ENCODE results near the gene ZNF280A. TPM values are rescaled to one million over a fixed set of nuclear protein-coding genes. Genes with fewer than 3 reads are reported as not detected.
"Not testable (repeated sequence)": the region's sequence is repeated elsewhere in the genome, so short reads cannot be mapped to it uniquely, and the experiment has no call there.

ZNF280A gene
- total RNA-seq, 2 donors from 2014 or later, result not detected

DNA sequence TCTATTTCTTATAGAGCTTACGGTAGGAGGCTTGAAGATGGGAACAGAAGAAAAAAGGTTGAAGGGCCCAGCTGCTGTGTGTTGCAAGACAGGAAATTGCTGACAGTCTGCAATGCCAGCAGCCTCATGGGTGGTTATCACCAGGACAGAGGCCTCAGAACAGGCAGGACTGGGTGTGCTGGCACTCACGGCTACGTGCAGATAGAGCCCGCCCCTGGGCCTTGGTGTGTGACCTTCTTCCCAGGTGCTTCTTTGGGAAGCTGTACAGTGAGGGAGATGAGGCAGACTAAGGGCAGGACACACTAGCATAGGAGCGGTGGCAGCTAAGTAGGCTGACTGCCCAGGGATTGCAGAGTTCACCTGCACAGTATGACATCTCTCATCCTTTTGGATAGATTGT is 26.4 kb upstream of the ZNF280A start:
- intact Hi-C loops (cut with DNase I), result no loop called here
- ATAC-seq (no peak), DNase-seq (no peak)

DNA sequence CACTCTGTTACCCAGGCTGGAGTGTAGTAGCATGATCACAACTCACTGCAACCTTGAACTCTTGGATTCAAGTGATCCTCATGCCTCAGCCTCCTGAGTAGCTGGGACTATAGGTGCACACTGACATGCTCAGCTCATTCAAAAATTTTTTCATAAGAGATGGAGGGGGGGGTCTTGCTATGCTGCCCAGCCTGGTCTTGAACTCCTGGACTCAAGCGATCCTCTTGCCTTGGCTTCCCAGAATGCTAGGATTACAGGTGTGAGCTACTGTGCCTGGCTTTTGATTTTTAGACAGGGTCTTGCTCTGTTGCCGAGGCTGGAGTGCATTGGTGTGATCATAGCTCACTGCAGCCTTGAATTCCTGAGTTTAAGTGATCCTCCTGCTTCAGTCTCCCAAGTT is 25.0 kb upstream of the ZNF280A start:
- ATAC-seq, result no peak
- intact Hi-C loops (cut with DNase I), result no loop called here
- no peak for DNase-seq

DNA sequence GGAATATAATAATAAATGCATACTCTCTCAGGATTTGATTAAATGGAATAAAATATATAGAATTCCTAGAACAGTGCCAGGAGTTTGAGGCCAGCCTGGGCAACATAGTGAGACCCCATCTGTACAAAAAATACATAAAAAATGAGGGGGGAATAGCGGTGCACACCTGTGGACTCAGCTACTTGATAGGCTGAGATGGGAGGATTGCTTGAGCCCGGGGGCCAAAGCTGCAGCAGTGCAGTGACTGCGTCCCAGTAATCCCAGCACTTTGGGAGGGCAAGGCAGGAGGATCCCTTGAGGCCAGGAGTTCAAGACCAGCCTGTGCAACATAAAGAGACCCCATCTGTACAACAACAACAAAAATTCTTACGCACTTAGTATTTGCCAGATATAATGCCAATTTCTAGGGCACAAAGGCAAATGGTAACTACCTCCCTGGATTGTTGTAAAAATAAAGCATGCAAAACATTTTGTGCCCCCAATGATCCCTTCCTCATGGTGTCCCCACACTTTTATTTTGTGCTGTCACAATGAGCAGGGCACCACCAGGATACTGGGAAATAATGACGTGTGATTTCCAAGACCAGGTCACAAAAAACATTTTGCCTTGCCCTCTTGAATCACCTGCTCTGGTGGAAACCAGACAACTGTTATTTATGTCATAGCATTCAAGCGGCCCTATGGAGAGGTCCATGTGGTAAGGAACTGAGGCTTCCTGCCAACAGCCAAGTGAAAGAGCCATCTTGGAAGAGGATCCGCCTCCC is 18.3 kb upstream of the ZNF280A start:
- intact Hi-C loops (cut with DNase I), result no loop called here
- no peak for ATAC-seq
- no peak for DNase-seq

DNA sequence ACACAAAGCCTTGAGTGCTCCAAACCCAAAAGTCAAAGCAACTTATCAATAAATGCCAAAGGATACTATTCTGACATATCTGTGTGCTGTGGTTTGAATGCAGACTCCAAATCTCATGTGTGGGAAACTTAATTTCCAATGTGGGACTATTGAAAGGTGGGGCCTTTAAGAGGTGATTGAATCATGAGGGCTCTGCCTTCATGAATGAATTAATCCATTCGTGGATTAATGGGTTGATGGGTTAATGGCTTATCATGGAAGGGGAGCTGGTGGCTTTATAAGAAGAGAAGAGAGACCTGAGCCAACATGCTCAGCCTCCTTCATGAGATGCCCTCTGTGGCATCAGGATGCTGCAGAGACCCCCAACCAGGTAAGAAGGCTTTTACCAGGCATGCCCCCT is 16.8 kb upstream of the ZNF280A start:
- intact Hi-C loops (cut with DNase I), result no loop called here
- ATAC-seq (no peak), DNase-seq (no peak)

DNA sequence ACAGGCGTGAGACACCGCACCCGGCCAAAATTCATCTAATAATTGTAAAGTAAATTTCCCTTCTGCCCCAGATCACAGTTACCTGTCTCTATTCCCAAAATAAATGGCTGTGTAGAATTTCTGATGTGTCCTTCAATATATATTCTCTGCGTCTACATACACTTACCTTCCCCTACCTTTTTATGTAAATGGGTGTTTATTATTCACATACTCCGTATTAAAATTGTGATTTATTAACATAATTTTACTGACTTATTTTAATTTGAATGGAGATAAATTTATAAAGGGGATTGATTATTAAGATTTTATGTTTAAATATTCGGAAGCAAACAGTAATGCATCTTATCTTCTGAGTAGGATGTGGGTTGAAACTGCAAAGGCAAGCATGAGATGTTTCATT is 16.4 kb upstream of the ZNF280A start:
- intact Hi-C loops (cut with DNase I), result no loop called here
- no peak for ATAC-seq
- no peak for DNase-seq

DNA sequence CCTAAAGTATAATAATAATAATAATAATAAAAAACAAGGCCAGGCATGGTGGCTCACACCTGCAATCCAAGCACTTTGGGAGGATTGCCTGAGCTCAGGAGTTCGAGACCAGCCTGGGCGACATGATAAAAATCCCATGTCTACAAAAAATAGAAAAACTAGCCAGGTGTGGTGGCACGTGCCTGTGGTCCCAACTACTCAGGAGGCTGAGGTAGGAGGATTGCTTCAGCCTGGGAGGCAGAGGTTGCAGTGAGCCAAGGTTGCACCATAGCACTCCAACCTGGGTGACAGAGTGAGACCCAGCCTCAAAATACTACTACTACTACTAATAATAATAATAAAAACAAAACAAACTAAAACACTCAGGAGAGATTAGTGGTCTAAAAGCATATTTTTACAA is 15.6 kb upstream of the ZNF280A start:
- no peak for DNase-seq
- ATAC-seq, result no peak

DNA sequence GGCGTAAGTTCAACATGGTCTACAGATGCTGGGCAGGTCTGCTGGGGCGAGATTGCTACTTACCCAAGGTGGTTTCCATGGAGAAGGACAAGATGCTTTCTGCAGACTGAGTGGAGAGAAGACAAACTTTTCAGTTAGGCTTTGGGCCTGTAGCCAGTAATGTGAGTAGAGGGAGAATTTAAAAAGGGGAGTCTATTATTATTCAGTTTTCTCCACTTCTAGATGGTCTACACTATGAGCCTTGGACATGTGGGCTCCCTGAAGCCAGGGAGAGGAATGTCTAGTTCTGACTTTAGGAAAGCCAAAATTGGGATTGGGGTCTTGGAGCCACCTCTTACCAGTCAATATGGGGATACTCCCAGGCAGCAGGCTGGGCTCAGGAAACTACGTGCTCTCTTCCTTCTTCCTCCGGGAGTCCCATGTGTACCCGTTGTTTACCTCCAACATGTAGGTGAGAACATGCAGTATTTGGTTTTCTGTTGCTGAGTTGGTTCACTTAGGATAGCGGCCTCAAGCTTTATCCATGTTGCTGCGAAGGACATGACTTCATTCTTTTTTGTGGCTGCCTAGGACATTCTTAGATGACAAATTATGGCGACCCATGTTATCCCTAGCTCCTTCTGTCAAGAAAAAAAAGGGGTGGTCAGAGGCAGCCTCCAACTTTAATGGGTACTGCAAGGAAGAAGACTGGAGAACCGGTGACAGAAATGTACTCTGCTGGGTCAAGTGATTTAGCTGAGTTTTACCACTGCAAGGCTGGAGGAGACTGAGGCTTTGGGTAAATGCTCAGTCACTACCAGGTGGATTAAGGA is 14.7 kb upstream of the ZNF280A start:
- no peak for DNase-seq
- intact Hi-C loops (cut with DNase I), result no loop called here
- ATAC-seq, result no peak

More for the DNA sequence above, 15.6 kb upstream of the ZNF280A start:
- intact Hi-C loops (cut with DNase I), result no loop called here

DNA sequence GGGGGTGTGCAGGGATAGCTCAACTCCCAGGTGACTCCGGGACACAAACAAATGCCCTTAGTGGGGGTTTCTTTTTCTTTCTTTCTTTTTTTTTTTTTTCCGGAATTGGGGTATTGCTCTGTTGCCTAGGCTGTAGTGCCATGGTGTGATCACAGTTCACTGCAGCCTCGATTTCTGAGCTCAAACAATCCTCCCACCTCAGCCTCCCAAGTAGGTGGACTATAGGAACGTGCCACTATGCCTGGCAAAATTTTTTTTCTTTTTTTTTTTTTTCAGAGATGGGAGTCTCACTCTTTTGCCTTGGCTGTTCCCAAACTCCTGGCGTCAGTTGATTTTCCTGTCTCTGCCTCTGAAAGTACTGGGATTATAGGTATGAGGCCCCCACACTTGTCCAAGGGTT is 13.8 kb upstream of the ZNF280A start:
- ATAC-seq (no peak), DNase-seq (no peak)
- intact Hi-C loops (cut with DNase I), result no loop called here

DNA sequence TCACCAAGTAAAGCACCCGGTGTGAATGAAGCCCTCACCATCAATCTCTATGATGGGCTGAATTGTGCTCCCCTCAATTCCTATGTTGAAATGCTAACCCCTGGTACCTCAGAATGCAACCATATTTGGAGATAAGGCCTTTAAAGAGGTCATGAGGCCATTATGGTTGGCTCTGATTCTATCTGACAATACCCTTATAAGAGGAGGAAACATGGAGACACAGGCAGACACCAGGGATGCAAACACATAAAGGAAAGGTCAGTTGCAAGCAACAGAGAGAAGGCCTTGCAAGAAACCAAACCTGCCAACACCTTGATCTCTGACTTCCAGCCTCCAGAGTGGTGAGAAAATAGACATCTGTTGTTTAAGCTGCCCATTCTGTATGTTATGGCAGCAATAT is 13.3 kb upstream of the ZNF280A start:
- no peak for DNase-seq
- intact Hi-C loops (cut with DNase I), result no loop called here
- ATAC-seq, result no peak

DNA sequence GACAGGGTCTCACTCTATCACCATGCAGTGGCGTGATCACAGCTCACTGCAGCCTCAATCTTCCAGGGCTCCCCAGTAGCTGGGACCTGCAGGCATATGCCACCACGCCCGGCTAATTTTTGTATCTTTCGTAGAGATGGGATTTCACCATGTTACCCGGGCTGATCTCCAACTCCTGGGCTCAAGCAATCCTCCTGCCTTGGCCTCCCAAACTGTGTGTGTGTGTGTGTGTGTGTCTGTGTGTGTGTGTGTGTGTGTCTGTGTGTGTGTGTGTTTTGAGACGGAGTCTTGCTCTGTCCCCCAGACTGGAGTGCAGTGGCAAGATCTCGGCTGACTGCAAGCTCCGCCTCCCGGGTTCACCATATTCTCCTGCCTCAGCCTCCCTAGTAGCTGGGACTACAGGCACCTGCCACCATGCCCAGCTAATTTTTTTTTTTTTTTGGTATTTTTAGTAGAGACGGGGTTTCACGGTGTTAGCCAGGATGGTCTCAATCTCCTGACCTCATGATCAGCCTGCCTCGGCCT is 12.5 kb upstream of the ZNF280A start:
- DNase-seq; ATAC-seq; intact Hi-C loops (cut with DNase I): not testable (repeated sequence)

DNA sequence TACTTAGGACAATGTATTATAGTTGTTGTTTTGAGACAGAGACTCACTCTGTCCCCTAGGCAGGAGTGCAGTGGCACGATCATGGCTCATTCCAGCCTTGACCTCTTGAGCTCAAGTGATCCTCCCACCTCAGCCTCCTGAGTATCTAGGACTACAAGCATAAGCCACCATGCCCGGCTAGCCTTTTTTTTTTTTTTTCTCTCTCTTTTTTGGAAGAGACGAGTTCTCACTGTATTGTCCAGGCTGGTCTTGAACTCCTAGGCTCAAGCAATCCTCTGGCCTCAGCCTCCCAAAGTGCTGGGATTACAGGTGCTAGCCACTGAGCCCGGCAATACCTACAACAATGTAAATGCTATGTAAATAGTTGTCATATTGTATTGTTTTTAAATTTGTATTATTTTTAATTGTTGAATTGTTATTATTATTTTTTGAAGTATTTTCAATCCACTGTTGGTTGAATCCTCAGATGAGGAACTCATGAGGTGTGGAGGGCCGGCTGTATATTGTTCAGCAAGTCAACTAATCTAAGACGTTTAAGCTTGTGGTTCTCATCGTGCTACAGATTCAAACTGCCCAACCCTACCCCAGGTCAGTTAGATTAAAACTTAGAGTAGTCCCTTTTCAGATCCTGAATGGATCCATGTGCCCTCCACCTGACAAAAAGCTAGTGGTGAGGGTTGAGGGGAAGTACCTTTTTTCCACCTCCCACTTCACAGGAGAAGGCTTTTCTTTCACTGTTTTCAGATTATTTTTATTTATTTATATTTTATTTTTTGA is 11.9 kb upstream of the ZNF280A start:
- intact Hi-C loops (cut with DNase I), result no loop called here
- no peak for DNase-seq
- ATAC-seq, result no peak

DNA sequence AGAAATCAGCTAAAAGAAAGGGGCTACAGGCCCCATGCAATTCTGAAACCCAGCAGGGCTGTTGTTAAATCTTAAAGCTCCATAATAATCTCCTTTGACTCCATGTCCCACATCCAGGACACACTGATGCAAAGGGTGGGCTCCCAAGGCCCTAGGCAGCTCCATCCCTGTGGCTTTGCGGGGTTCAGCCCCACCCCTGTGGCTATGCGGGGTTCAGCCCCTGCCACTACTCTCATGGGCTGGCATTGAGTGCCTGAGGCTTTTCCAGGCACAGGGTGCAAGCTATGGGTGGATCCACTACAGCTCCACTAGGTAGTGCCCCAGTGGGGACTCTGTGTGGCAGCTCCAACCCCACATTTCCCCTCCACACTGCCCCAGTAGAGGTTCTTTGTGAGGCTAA is 8.7 kb upstream of the ZNF280A start:
- no peak for ATAC-seq
- intact Hi-C loops (cut with DNase I), result no loop called here
- DNase-seq, result no peak

DNA sequence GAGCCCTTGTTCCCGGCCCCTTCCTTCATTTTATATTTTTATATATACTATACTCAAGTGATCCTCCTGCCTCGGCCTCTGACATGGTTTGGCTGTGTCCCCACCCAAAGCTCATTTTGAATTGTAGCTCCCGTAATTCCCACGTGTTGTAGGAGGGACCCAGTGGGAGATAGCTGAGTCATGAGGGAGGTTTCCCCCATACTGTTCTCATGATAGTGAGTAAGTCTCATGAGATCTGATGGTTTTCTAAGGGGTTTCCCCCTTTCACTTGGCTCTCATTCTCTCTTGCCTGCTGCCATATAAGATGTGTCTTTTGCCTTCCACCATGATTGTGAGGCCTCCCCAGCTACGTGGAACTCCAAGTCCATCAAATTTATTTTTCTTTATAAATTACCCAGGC is 7.2 kb upstream of the ZNF280A start:
- DNase-seq, result no peak
- no peak for ATAC-seq
- intact Hi-C loops (cut with DNase I), result no loop called here

DNA sequence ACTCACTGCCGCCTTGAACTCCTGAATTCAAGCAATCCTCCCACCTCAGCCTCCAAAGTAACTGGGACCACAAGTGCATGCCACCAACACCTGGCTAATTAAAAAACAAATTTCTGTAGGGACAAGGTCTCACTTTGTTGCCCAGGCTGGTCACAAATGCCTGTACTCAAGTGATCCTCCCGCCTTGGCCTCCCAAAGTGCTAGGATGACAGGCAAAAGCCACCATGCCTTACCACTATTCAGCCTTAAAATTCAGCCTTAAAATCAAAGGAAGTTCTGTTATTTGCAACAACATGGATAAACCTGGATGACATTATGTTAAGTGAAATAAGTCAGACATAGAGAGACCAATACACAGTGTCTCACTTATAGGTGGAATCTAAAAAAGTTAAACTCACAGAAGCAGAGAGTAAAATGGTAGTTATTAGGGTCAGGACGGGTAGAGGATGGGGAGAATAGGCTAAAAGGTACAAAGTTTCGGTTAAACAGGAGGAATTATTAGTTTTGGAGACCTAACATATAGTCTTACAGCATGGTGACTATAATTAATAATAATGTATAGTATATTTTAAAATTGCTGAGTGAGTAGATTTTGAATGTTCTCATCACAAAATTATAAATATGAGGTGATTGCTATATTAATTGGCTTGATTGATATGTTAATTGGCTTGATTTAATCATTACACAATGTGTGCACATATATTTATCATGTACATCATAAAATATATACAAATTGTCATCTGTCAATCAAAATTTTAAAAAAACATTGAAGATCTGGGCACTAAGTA is 6.2 kb upstream of the ZNF280A start:
- no peak for DNase-seq
- intact Hi-C loops (cut with DNase I), result no loop called here
- no peak for ATAC-seq

DNA sequence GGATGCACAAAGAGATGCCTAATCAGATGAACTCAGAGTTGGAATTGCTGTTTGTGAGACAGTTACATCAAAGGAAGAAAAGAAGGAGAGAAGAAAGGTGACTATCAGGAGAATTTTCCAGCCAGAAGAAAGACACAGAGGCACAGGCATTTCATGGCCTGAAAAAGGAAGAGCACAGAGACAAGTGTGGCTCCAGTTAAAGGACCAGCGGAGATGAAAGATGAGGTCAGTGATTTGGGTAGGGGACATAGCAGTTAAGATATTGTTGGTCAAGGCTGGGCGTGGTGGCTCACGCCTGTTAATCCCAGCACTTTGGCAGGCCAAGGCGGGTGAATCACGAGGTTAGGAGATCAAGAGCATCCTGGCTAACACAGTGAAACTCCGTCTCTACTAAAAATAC is 3.4 kb upstream of the ZNF280A start:
- intact Hi-C loops (cut with DNase I), result no loop called here
- ATAC-seq, result no peak
- DNase-seq, result no peak

DNA sequence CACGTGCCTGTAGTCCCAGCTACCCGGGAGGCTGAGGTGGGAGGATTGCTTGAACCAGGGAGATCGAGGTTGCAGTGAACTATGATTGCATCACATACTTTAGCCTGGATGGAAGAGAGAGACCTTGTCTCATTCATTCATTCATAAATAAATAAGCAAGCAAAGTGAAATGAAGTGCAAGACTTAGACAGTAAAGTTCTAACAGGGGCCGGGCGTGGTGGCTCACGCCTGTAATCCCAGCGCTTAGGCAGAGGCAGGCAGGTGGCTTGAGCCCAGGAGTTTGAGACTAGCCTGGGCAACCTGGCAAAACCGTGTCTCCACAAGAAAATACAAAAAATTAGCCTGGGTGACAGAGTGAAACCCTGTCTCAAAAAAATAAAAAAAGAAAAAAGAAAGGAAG is 1.6 kb upstream of the ZNF280A start:
- intact Hi-C loops (cut with DNase I), result no loop called here
- DNase-seq (no peak), ATAC-seq (no peak)

DNA sequence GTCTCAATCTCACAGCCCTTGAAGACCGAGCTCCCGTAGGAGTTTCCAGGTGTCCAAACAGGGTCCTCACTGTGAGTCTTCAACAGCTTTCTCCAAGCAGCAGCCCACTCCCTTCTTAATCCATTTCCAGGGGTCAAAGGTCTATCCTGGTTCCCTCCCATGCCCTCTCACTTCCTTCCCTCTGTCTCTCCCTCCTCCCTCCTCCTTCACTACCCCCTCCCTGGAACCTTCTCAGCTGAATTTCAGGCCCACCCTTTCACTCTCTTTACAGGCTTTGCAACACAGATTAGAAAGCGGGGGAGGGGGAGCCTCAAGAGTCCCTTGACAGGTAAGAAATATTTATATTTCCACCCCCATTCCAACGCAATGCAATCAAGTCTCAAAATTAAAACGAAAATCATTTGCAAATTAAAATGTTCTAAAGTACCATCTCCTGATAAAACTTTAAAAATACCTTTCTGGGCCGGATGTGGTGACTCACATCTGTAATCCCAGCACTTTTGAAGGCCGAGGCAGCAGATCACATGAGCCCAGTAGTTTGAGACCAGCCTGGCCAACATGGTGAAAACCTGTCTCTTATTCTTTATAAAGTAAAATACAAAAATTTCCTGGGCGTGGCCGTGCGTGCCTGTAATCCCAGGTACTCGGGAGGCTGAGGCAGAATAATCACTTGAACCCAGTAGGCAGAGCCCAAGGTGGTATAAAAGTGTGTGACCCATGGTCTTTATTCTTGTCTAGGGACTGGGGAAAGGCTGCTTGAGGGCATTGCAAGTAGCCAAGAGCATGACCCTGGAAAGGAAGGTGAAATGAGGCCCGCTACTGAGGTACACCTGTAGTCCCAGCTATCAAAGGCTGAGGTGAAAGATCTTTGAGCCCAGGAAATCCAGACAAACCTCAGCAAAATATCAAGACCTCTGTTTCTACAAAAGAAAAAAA is 865 bp upstream of the ZNF280A start:
- DNase-seq (no peak), ATAC-seq (no peak)
- intact Hi-C loops (cut with DNase I), result no loop called here

DNA sequence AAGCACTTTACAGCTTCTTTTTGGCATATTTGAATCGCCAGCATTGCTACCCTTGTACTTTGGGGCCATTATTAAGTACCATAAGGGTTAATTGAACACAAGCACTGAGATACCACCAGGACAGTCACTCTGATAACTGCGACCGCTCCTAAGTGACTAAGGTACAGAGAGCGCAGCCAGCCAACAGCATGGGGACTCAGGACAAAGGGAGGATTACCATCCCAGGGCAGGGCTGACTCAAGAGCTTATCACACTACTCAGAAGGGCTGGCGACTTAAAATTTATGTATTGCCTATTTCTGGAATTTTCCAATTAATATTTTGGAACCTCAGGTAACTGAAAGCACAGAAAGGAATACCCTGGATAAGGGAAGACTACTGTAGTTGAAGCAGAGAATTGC is 479 bp downstream of the ZNF280A start:
- no peak for DNase-seq
- intact Hi-C loops (cut with DNase I), result no loop called here
- ATAC-seq, result no peak
